T-helper 9 cell (primary cell): ENCODE measurements around the gene PTGFRN.
"Not testable (repeated sequence)": the region's sequence is repeated elsewhere in the genome, so short reads cannot be mapped to it uniquely, and the experiment has no call there.

Experiments
- DNase-seq: peaks from one replicate; pipeline ENCODE4 v3.0.0-alpha.2; 2020
- total RNA-seq, 2 donors: gene quantifications; one replicate each; lab custom pipeline; 2026; lab: John Stamatoyannopoulos, UW

PTGFRN gene
- 0.97 to 2.5 reads per million in 2 donors for total RNA-seq

DNA sequence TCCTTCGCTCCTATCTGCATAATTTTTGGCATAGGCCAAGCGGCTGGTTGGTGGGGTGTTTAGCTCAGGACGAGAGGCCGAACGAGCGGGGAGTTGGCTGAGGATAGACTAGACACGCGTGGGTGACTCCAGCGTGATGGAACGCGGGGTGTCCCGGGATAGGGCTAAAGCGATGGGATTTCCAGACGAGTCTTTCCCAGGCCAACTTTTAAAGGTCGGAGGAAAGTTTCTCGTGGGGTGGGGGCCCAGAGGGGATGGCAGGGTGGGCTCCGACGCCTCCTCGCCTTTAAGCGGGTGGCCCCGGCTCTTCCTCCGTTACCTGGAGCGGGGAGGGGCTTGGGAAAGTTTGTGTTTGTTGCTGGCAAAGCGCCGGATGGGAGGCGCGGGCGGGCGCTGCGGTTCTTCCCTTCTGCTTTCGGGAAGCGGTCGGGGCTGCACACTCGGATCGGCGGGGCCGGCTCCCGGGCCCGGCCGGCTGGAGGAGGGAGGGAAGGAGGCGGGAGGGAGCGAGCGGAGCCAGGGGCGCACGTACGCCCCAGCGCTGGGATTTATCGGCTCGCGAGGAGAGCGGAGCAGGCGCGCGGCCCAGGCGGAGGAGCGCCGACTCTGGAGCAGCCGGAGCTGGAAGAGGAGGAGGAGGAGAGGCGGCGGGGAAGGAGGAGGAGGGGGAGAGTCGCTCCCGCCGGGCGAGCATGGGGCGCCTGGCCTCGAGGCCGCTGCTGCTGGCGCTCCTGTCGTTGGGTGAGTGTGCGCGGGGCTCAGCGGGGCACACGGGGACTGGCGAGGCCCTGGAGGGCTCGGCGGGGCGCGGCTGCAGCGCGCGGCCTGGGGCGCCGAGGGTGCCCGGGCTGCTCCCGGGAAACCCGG, at the start of gene PTGFRN:
TSS of gene PTGFRN (plus strand) at position 405 of the 867 bp plus-strand sequence. CDS start at position 693, 288 bp downstream.
- peak; percentile 4 for DNase-seq

DNA sequence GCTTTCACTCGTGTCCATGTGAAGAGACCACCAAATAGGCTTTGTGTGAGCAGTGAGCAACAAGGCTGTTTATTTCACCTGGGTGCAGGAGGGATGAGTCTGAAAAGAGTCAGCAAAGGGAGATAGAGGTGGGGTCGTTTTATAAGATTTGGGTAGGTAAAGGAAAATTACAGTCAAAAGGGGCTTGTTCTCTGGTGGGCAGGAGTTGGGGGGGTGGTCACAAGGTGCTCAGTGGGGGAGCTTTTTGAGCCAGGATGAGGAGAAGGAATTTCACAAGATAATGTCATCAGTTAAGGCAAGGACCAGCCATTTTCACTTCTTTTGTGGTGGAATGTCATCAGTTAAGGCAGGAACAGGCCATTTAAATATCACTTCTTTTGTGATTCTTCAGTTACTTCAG, 49.5 kb upstream of the PTGFRN start:
- DNase-seq, result not testable (repeated sequence)

DNA sequence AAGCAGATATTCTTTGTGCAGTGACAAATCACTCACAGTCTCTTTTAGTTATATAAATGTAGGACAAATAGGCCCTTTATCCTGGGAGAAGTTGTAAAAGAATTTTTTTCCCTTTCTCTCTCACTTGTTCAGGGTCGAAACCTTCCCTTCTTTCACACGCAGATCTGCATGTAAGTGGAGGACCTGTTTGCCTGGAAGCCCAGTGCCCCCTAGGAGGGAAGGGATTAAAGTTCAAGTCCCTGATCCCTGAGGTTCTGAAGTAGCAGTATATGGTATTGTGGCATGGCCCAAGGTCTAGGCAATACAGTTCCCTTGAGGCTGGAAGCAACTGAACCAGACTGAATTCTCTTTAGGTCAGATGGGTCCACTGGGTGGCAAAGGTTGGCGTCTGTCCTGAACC, 48.6 kb upstream of the PTGFRN start:
- DNase-seq, result no peak

DNA sequence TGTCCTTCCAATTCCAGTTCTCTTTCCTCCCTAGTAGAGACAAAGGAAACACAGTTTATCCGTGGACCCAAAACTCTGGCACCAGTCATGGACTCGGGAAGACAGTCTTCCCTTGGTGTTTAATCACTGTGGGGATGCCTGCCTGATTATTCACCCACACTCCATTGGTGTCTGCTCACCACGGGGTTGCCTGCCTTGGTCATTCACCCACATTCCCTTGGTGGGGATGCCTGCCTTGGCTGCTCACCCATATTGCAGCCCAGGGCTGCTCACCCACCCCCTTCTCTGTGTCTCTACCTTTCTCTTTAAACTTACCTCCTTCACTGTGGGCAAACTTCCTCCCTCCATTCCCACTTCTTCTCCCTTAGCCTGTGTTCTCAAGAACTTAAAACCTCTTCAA, 46.7 kb upstream of the PTGFRN start:
- not testable (repeated sequence) for DNase-seq

DNA sequence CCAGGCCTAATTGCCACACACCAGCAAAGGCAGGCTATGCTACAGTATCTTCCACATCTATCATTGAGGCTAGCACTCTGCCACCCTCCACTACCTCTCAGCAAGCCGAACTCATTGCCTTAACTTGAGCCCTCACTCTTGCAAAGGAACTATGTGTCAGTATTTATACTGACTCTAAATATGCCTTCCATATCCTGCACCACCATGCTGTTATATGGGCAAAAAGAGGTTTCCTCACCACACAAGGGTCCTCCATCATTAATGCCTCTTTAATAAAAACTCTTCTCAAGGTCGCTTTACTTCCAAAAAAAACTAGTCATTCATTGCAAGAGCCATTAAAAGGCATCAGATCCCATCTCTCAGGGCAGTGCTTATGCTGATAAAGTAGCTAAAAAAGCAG, 43.2 kb upstream of the PTGFRN start:
- DNase-seq, result not testable (repeated sequence)

DNA sequence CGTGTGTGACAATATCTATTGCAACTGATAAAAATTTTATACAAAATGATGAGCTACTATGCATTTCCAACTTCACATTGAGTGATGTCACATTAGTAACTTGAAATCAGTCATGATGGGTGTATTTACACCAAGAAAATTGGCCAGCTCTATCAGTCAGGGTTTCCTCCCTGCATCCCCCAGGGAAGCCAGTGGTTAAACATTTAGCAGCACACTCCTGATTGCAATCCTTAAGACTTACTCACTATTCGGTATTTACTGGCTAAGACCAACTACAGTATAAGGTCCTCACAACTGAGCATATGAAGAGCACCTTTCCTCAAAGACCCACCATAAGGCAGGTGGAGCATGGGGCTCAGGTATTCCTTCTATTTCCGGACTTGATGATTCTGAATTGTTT, 41.3 kb upstream of the PTGFRN start:
- no peak for DNase-seq

DNA sequence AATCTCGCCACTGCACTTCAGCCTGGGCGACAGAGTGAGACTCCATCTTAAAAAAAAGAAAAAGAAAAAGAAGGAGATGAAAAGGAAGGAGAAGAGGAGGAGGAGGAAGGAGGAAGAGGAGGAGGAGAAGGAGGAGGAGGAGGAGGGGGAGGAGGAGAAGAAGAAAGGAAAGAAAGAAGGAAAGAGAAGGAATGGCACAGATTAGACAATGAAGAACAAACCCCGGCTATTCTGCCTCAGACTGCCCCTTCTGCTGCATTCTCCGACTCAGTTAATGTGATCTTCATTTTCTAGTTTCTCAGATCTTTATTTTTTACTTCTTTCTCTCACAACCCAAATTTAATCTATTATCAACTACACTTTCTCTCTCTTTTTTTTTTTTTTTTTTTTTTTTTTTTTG, 40.1 kb upstream of the PTGFRN start:
- DNase-seq, result no peak

DNA sequence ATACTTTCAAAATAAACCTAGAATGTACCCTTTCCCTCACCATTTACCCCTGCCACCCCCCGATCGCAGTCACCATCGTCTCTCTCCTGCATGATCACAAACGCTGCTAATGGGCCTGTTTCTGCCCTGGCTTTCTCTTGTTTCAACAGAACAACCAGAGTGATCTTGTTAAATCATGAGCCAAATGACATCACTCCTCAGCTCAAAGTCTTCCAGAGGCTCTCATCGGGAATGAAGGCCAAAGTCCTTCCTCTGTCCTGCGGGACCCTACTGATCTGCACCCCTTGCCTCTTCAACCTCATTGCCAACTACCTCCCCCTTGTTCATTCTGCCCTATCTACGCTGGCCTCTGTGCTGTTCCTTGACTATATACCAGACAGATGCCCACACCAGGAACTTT, 39.4 kb upstream of the PTGFRN start:
- DNase-seq, result no peak

DNA sequence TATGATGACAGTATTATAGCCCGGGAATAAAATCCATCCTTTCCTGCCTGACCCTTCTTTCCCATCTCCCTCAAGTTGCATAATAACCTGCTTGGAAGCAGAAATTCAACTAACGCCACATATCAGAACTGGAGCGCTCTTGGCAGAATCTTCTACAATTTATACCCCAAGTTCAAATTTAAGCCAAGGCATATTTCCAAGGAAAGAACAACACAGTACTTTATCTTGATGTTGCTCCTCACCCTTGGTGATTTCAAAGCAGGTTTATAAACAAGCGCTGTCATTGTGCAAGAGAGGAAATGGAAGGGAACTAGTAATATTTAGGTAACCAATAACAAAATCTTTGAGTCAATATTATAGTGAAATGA, 38.0 kb upstream of the PTGFRN start:
- no peak for DNase-seq

DNA sequence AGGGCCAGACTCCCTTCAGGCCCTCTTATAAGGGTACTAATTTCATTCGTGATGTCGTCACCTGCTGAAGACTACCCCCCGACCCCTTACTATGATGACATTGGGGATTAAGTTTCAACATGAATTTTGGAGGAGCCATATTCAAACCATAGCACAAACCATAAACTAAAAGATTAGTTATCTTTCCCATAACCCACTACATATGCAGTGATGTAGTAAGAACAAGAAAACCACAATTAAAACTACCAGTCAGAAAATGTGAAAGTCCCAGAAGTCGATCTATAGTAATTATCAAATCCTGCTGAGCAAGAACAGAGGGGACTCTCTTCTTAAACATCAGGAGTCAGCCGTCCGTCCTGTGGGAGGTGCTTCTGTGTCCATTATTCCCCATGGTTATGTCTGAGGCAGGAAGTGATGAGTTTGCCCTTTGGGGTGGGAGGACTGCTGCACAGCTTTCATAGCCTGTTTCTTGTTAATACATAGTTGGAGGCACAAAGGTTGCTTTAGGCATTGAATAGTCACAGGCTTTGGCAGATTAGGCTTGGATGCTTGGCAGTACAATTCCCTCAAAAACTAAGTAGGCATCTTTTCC, 35.9 kb upstream of the PTGFRN start:
- DNase-seq, result no peak

DNA sequence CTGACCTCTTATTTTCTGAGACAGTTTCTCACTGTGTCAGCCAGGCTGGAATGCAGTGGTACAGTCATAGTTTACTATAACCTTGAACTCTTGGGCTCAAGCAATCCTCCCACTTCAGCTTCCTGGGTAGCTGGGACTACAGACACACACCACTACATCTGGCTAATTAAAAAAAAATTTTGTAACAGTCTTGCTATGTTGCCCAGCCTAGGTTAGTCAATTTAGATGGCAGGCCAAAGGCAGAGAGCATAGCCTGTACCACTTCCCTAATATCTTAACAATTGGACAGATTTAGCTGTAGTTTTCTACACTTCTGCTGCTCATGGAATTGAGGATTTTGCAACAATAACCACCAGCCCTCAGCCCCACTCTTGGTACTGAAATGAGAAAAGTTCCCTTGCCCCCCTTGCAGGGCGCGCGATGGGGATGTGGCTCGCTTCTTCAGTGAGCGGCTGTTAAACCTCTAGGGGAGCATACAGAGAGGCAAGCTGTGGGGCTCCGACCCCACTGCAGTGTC, 34.9 kb upstream of the PTGFRN start:
- DNase-seq, result no peak

DNA sequence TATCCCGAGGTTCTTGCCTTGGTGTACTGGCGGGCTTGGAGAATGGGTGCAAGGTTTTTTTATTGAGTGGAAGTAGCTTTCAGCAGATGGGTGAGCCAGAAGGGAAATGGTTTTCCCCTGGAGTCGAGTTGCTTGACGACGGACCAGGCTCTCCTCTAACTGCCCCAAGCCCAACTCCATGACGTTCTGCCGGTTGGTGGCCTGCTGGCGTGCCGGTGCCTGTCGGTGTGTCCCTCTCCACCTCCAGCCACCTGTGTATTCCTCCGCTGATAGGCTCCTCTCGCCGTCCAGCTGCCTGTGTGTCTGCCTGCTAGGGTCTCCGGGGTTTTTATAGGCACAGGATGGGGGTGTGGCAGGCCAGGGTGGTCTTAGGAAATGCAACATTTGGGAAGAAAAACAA, 34.3 kb upstream of the PTGFRN start:
- DNase-seq, result no peak

DNA sequence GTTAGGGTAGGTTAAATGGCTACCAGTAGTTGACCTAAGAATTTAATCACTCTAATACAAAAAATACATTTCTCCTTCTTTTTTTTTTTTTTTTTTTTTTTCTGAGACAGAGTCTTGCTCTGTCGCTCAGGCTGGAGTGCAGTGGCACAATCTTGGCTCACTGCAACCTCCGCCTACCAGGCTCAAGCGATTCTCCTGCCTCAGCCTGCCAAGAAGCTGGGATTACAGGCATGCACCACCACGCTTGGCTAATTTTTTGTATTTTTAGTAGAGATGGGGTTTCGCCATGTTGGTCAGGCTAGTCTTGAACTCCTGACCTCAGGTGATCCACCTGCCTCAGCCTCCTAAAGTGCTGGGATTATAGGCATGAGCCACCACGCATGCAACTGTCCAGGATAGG, 33.8 kb upstream of the PTGFRN start:
- DNase-seq, result not testable (repeated sequence)

DNA sequence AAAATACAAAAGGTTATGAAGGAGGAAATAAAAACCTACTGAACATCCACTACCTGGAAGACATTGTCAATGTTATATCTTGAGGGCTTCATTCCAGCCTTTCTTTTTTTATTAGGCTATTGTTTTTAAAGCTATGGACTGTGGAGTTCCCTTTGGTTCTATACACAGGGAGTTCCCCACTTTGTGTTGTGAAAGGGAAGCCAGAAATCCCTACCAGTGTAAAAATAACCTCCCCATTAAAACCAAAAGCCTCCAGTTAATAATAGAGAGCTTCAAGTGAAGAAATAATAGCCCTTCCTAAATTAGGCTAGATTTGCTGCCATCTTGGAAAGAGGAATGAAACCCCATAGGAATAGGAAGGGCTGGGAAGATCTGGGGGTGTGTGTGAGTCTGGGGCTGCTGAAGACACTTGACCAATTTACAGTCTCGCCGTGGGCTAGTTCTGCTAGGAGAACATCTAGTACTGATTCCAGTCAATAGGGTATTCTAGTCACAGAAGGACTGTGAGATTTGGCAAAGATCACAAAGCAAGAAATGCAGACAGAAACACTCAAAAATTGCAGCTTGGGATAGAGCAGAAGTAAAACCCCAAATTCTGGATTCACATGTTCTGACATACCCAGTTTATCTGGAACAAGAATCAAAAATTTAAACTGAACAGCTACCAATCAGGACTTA, 32.4 kb upstream of the PTGFRN start:
- no peak for DNase-seq

DNA sequence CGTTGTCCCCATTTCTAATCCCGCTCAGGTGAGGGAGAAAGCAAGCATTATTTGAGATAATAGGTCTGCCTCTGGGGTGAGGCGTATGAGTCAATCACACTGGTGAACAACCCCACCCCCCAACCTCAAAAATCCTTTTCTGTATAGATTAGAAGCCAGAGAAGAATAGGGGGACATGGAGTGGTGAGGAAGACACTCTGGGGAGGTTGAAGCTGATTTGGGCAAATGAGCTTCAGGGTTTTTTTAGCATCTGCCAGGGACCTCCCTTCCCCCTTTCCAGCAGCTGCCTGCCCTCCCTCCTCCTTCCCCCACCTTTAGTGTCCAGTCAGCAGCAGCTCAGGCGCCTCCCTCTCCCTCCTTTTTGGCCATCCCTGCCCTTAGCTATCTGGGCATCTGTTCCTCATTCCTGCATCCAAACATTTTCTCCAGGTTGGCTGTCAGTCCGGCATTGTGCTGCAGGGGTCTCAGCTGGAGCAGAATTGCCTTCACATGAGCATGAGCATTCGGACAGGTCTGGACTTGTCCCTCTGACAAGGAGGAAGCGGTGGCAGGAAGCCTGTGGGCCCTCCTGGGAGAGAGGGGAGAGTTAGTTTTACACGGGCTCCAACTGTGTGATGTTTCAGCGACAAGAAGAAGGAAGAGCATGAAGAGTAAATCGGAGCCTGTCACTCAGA, 30.8 kb upstream of the PTGFRN start:
- no peak for DNase-seq

DNA sequence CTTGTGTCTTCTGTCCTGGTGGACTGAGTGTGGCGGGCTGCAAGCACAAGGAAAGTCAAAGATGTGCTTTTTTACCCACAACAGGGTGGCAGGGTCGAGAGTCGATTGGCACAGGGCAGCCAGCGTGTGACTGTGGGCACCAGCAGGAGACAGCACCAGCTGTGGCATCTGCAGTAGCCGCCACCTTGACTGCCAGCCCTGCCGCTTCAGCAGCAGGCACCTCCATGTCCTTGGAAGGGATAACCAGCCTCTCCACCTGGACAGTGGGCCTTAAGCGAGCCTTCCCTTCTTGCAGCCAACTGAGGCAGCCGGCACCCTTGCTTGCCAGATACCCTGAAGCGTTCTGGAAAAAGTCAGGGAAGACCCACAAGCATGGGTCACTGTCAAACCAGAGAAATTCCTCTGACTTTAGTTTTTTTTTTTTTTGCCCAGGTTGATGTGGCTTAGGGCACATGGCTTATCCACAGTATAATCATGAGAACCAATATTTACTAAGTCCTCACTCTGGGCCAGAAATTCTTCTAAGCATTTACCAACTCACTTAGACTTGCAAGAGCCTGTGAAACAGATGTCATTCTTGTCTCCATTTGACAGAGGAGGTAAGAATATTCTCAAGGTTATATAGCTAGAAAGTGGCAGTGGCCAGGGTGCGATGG, 30.1 kb upstream of the PTGFRN start:
- no peak for DNase-seq

DNA sequence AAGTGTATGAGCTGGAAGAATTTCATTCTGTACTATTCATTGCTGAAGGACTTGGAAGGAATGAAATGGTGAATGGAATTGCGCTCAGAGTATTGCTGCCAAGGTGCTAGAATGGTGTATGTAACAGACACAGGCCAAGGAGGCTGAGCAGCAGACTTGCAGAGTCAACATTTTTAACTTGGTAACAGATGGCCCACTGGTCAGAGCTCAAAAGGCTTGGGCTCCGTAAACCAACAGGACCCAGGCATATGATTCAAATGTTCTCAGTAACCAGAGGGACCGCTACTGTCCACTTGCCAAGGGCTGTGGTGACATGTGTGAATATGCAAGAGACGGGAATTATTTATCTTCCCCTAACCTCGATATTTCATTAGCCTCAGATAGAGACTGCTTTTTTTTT, 28.8 kb upstream of the PTGFRN start:
- no peak for DNase-seq

DNA sequence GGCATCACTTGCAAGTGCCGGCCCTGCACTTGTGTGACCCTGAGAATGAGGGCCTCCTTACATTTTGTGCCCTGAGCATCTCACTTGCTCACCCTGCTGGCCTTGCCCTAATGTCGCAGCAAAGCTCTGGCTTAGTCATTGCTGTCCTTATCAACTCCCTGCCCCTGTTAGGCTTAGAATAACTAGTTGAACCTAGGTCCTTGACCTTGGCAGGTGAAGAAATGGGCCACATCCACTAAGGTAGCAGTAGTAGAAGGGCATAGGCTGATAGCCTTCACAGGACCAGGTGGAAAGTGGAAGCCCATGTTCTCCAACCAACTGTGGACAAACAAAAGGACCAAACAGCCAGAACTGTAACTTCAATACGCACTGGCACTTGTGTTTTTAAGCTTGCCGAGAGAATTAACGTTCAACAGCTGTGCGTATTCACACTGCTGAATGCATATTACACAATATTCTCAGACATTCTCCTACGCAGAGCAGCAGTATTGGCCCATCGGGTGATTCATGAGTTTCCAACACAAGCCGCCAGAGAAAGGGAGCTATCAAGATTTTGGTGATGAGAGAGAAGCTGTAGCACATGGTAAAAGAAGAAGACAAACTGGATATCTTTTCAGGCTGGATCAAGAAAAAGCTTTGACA, 27.7 kb upstream of the PTGFRN start:
- DNase-seq, result no peak

DNA sequence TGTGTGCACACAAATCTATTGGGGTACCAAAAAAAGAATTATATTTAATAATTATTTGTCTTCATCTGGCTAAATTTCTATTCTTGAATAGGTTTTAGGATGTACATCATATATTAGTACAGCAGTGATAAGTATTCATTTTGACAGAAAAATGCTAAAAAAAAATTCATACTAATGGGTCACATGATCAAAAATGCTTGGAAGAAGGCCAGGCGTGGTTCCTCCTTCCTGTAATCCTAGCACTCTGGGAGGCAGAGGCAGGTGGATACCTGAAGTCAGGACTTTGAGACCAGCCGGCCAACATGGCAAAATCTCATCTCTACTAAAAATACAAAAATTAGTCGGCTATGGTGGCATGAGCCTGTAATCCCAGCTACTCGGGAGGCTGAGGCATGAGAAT, 26.9 kb upstream of the PTGFRN start:
- DNase-seq, result no peak

DNA sequence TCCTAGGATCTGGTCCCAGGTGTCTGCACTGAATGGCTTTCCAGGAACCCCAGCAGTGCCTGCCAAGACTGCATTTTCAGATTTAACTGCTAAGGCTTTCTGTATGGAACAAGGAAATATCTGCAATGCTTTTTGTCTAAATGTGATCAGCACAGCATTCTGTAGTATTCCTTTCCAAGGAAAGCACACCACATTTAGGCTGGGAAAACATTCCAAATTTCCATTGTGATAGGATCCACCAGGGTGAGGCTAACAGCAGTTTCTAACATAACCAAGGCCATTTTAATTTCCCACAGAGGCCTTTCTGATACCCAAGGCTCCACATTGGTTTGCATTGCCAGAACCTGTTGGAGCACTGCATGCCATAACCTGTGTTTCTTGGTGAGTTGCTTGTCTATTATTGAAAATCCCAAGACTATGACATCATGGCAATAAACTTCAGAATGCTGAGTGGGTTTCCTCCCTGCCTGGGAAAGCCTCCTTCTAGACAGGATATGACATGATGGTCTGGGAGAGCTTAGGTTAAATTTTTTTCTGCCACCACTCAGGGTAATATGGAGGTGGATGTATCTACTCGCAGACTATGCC, 23.3 kb upstream of the PTGFRN start:
- DNase-seq, result no peak

DNA sequence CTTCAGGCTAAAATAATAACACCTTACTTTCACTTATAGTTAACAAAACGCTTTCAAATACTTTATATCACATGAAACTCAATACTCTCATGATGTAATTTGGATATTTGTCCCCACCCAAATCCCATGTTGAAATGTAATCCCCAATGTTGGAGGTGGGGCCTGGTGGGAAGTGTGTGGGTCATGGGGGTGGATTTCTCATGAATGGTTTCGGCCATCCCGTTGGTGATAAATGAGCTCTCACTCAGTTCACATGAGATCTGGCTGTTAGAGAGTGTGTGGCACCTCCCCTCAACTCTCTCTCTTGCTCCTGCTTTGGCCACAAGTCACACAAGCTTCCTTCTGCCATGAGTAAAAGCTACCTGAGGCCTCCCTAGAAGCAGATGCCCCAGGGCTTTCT, 22.5 kb upstream of the PTGFRN start:
- no peak for DNase-seq

DNA sequence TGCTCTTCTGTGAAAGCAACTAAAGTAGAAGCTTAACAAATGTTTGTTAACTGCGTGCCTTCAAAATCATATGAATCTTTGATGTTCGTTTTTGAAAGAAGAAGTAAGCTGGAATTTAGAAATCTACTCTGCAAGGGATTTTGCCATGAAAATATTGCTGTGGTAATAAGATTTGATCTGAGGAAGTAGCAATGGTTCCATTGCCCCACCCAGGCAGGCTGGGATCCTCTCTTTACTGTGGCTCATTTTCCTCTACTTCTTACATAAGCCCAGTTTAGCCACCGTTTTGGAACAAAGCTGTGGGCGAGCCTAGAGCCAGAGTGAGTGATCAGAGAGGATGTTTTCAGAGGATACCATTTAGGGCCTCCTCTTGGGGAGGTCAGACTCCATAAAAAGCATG, 20.3 kb upstream of the PTGFRN start:
- DNase-seq, result no peak
